ENCODE data around the gene PDZD7. TPM values are rescaled to one million over a fixed set of nuclear protein-coding genes. Genes with fewer than 3 reads are reported as not detected.

The PDZD7 gene
- total and polyA plus RNA-seq, 4 donors: 0.06 to 0.09 (median 0.07) TPM; not detected in 1

DNA sequence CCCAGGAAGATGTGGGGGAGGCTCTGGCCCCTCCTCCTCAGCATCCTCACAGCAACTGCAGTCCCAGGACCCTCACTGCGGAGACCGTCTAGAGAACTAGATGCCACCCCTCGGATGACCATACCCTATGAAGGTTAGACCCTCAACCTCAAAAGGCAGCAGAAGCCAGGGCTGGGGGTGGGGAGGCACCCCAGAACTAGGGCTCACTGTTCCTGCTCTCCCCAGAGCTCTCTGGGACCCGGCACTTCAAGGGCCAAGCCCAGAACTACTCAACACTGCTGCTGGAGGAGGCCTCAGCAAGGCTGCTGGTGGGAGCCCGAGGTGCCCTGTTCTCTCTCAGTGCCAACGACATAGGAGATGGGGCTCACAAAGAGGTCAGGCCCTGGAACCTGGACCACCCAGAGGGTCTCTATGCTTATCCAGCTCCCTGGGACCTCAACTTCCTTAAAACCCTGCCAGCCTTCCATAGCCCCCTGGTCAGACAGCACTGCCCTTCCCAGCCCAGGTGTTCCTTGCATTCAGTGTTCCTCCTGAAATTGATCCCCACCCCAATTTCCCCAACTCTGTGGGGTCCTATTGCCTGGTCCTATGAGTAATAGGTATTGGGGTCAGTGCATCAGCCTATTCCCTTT, 57.9 kb downstream of the PDZD7 start:
- no peak for DNase-seq (ENCODE audit: low spot score)
- Histone ChIP-seq H3K9ac (ENCODE audit: low read depth in 1 of 2, low read length in 2 of 2) (no peak overlapping the region), H3K36me3 (ENCODE audit: control insufficient read depth in 4 of 4, insufficient read depth in 3 of 4, low read depth in 1 of 4, low read length in 3 of 4) (peaks cover 0 to 18% (median 3%) of the 10 kb centered on the region in 4 donors), H3K27ac (ENCODE audit: low read depth in 1 of 2, low read length in 2 of 2) (no peak overlapping the region), H3K9me3 (ENCODE audit: control insufficient read depth in 4 of 4, low read length in 3 of 4) (no peaks in the 10 kb centered on the region), H3K4me3 (ENCODE audit: low read depth in 1 of 3, low read length in 3 of 3) (no peak overlapping the region), H3K4me1 (ENCODE audit: control insufficient read depth in 4 of 4, insufficient read depth in 4 of 4, low read length in 3 of 4) (peaks cover 17 to 50% (median 38%) of the 10 kb centered on the region in 4 donors), H3K27me3 (ENCODE audit: control insufficient read depth in 4 of 4, insufficient read depth in 4 of 4, low read length in 3 of 4) (no peaks in the 10 kb centered on the region)
- WGBS: 95% methylated on average over 6 of the region's 6 CpGs
- TF ChIP-seq HNF4G (IDR thresholded peaks at IDR 0.05) (no peak), SP1 (IDR thresholded peaks at IDR 0.05) (no peak), RAD21 (IDR thresholded peaks at IDR 0.05) (no peak), NR2F2 (IDR thresholded peaks at IDR 0.05) (no peak), GABPA (IDR thresholded peaks at IDR 0.05 in 1 of 2, conservative IDR thresholded peaks at IDR 0.05 in 1 of 2) (no peak), HNF4A (conservative IDR thresholded peaks at IDR 0.05) (no peak), FOXA2 (IDR thresholded peaks at IDR 0.05) (no peak), CTCF (IDR thresholded peaks at IDR 0.05; ENCODE audit: low read depth, low read length, missing input control) (no peak), FOXA1 (IDR thresholded peaks at IDR 0.05) (no peak), EGR1 (IDR thresholded peaks at IDR 0.05; ENCODE audit: low read depth in 2 of 2) (no peak)
- TF ChIP-seq, protein P1, sequence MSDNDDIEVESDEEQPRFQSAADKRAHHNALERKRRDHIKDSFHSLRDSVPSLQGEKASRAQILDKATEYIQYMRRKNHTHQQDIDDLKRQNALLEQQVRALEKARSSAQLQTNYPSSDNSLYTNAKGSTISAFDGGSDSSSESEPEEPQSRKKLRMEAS (IDR thresholded peaks at IDR 0.05): no peak

- TF ChIP-seq HNF4G (IDR thresholded peaks at IDR 0.05): no peak
- peak; percentile 86 for TF ChIP-seq NR2F2 (IDR thresholded peaks at IDR 0.05)
- TF ChIP-seq HNF4A (conservative IDR thresholded peaks at IDR 0.05): peak; percentile 35 to 58
- TF ChIP-seq YY1 (IDR thresholded peaks at IDR 0.05): no peak
- TF ChIP-seq ATF3 (IDR thresholded peaks at IDR 0.05): no peak
- no peak for TF ChIP-seq FOXA1 (IDR thresholded peaks at IDR 0.05)
- peaks cover 0 to 11% (median 1%) of the 10 kb centered on the region in 4 donors for H3K36me3 ChIP-seq (ENCODE audit: control insufficient read depth in 4 of 4, insufficient read depth in 3 of 4, low read depth in 1 of 4, low read length in 3 of 4)
- H3K4me1 ChIP-seq (ENCODE audit: control insufficient read depth in 4 of 4, insufficient read depth in 4 of 4, low read length in 3 of 4): peaks cover 17 to 51% (median 39%) of the 10 kb centered on the region in 4 donors
- WGBS: 75% methylated on average over 13 of the region's 13 CpGs
- H3K27ac ChIP-seq (ENCODE audit: low read depth in 1 of 2, low read length in 2 of 2): peak overlapping the region; percentile 5 to 8
- no peak for DNase-seq (ENCODE audit: low spot score)
- no peaks in the 10 kb centered on the region for H3K9me3 ChIP-seq (ENCODE audit: control insufficient read depth in 4 of 4, low read length in 3 of 4)
- no peaks in the 10 kb centered on the region for H3K27me3 ChIP-seq (ENCODE audit: control insufficient read depth in 4 of 4, insufficient read depth in 4 of 4, low read length in 3 of 4)
- no peak overlapping the region for H3K9ac ChIP-seq (ENCODE audit: low read depth in 1 of 2, low read length in 2 of 2)
- H3K4me3 ChIP-seq (ENCODE audit: low read depth in 1 of 3, low read length in 3 of 3): peak overlapping the region in 1 of 3 donors; percentile 26
Measured at GRCh38 chr10:100972115-100972903, 58.6 kb downstream of the PDZD7 start.
